ENCODE measurements around the gene PXK.

PXK gene

GRCh38 chr3:58463181-58463941 lies 130.7 kb downstream of the PXK start:
- no peak for TF ChIP-seq GATA2 (IDR thresholded peaks at IDR 0.05; ENCODE audit: low read depth, low read length)
- TF ChIP-seq GATA3 (IDR thresholded peaks at IDR 0.05; ENCODE audit: low read depth, low read length): no peak

- TF ChIP-seq GATA2 (IDR thresholded peaks at IDR 0.05; ENCODE audit: low read depth, low read length) (no peak), GATA3 (IDR thresholded peaks at IDR 0.05; ENCODE audit: low read depth, low read length) (no peak)
Measured at GRCh38 chr3:58463942-58464271, 131.2 kb downstream of the PXK start.

- no peak for TF ChIP-seq GATA3 (IDR thresholded peaks at IDR 0.05; ENCODE audit: low read depth, low read length)
- TF ChIP-seq GATA2 (IDR thresholded peaks at IDR 0.05; ENCODE audit: low read depth, low read length): no peak
Measured at GRCh38 chr3:58464866-58465265, 132.2 kb downstream of the PXK start.

- no peak for TF ChIP-seq GATA3 (IDR thresholded peaks at IDR 0.05; ENCODE audit: low read depth, low read length)
Measured at GRCh38 chr3:58466899-58467563, 134.3 kb downstream of the PXK start.

- TF ChIP-seq GATA3 (IDR thresholded peaks at IDR 0.05; ENCODE audit: low read depth, low read length) (no peak), GATA2 (IDR thresholded peaks at IDR 0.05; ENCODE audit: low read depth, low read length) (no peak)
Measured at GRCh38 chr3:58469096-58469495, 136.4 kb downstream of the PXK start.

GRCh38 chr3:58470363-58471024 lies 137.8 kb downstream of the PXK start:
- TF ChIP-seq GATA2 (IDR thresholded peaks at IDR 0.05; ENCODE audit: low read depth, low read length) (no peak), GATA3 (IDR thresholded peaks at IDR 0.05; ENCODE audit: low read depth, low read length) (no peak)

- TF ChIP-seq GATA2 (IDR thresholded peaks at IDR 0.05; ENCODE audit: low read depth, low read length) (no peak), GATA3 (IDR thresholded peaks at IDR 0.05; ENCODE audit: low read depth, low read length) (no peak)
Measured at GRCh38 chr3:58471025-58471887, 138.6 kb downstream of the PXK start.

- TF ChIP-seq GATA2 (IDR thresholded peaks at IDR 0.05; ENCODE audit: low read depth, low read length) (no peak), GATA3 (IDR thresholded peaks at IDR 0.05; ENCODE audit: low read depth, low read length) (no peak)
Measured at GRCh38 chr3:58473275-58473674, 140.6 kb downstream of the PXK start.

- TF ChIP-seq GATA3 (IDR thresholded peaks at IDR 0.05; ENCODE audit: low read depth, low read length) (no peak), GATA2 (IDR thresholded peaks at IDR 0.05; ENCODE audit: low read depth, low read length) (no peak)
Measured at GRCh38 chr3:58474348-58474911, 141.7 kb downstream of the PXK start.

- TF ChIP-seq GATA3 (IDR thresholded peaks at IDR 0.05; ENCODE audit: low read depth, low read length) (no peak), GATA2 (IDR thresholded peaks at IDR 0.05; ENCODE audit: low read depth, low read length) (no peak)
Measured at GRCh38 chr3:58474967-58475578, 142.4 kb downstream of the PXK start.
